SK-MEL-5 (cell line): Measurements from ENCODE around the gene WFDC6. TPM values are rescaled to one million over a fixed set of nuclear protein-coding genes. Genes with fewer than 3 reads are reported as not detected.

Experiments
- DNase-seq: peaks from one replicate; pipeline ENCODE4 v3.0.0-alpha.2; 2016; ENCODE audit warnings: low read depth, low spot score
- in situ Hi-C: cut with HindIII; loops from 2 replicates; pipeline ENCODE4 v1.10.0; 2016; ENCODE audit warnings: low sequenced_read_pairs, high pct_unique_total_duplicates, low pct_unique_long_range_greater_than_20kb
- small RNA-seq, 2 experiments: library from RNA; depleted of rRNA; stranded (forward); fragments of <200 nt; gene quantifications; one replicate each; pipeline ENCODE3, GENCODE V24; 2014
- total RNA-seq: library from RNA; depleted of rRNA; stranded (reverse); fragments of >200 nt; shearing (Covaris generic); gene quantifications from 2 replicates; pipeline ENCODE4 v1.2.3, GENCODE V29; 2014; rRNA removed

Gene WFDC6
- total RNA-seq, 1 experiment from 2014 or later: not detected

DNA sequence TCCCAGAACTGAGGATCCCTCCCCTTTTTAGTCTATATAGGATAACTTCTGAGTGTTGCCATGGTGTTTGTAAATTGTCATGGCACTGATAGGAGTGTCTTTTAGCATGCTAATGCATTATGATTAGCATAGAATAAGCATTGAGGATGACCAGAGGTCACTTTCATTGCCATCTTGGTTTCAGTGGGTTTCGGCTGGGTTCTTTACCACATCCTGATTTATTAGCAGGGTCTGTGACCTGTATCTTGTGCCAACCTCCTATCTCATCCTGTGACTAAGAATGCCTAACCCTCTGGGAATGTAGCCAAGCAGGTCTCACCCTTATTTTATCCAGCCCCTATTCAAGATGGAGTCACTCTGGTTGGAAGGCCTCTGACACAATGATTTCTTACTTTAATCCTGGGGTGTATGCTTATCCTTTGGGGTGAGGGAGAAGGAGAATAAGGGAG lies 50.2 kb downstream of the WFDC6 start:
- in situ Hi-C loops: no loop called here
- DNase-seq: no peak

DNA sequence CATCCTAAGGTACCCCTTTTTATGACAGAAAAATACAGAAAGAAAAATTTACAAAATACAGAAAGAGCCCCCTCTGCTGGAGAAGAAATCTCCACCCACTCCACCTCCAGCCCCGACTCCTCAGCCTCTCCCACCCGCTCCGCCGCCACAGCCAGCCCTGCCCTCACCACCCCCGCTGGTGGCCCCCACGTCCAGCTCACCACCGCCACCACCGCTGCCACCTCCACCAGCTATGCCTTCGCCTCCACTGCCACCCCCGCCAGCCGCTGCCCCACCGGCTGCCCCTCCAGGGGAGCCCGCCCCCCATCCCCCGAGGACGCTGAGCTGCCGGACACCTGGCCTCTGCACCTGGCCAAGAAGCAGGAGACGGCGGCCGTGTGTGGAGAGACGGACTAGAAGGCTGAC lies 52.0 kb downstream of the WFDC6 start:
- DNase-seq: peak; percentile 22
- in situ Hi-C loops: no loop called here

DNA sequence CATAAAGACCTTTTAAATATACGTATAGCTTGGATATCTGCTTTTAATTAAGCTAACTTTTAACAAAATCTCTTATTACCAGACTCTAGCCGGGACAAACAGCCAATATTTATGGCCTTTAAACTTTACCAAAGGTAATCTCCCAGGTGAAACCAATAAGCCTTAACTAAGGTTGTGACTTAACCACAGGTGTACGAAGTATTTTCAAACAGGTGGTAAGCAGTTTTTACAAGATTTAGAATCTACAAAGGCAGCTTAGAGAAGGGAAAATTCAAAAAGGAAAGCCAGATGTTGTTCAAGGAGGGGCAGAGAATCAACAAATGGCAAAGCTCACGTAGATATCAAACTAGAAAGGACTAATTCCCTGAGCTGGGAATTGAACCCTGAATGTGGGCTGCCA lies 53.9 kb downstream of the WFDC6 start:
- in situ Hi-C loops: no loop called here
- DNase-seq: no peak

DNA sequence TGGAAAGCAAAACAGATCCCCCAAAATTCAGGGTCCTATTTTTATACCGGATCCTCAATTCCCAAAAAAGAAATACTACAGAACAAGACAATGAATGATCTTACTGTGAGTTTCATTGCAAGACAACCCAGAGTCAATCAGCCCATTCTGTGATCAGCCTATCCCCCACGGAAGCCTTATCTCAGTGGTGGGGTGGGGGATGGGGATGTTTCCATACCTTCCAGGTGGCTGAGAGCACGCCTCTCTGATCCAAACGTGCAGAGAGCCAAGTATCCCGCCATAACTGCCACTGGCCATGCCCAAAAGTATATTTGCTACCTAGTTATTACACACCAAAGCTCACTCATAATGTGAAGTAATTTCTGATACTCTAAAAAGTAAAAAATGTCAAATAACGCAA lies 54.6 kb downstream of the WFDC6 start:
- DNase-seq: no peak
- in situ Hi-C loops: no loop called here

Small RNA genes within 50 kb of the gene (small RNA-seq; reads per million reads assigned to genes)
- gene AL031663.1 (0 reads per million in 2 experiments), gene HSPD1P21 (0 reads per million in 2 experiments), gene RNA5SP485 (0.02 to 0.24 reads per million in 2 experiments)

Other genes with a start within 250 kb of the WFDC6 start
- not detected in 2 replicates for gene RBPJL, start 232.6 kb downstream of the WFDC6 start, total RNA-seq
- gene MATN4, start 231.2 kb downstream of the WFDC6 start, total RNA-seq: 0.42 and 0.59 TPM in 2 replicates
- 16.1 and 17.5 TPM in 2 replicates for gene SDC4, start 191.1 kb downstream of the WFDC6 start, total RNA-seq
- 23.6 and 31.0 TPM in 2 replicates for gene SYS1, start 176.3 kb downstream of the WFDC6 start, total RNA-seq
- not detected in 2 replicates for gene TP53TG5, start 161.2 kb downstream of the WFDC6 start, total RNA-seq
- 0.77 and 1.5 TPM in 2 replicates for gene DBNDD2, start 131.2 kb downstream of the WFDC6 start, total RNA-seq
- 179 and 191 TPM in 2 replicates for gene PIGT, start 123.3 kb downstream of the WFDC6 start, total RNA-seq
- not detected in 2 replicates for gene WFDC2, start 69.7 kb downstream of the WFDC6 start, total RNA-seq
- gene SPINT3, start 23.9 kb downstream of the WFDC6 start, total RNA-seq: not detected in 2 replicates
- not detected in 2 replicates for gene EPPIN, start 7.9 kb upstream of the WFDC6 start, total RNA-seq
- not detected in 2 replicates for gene WFDC8, start 39.8 kb upstream of the WFDC6 start, total RNA-seq
- not detected in 2 replicates for gene WFDC10A, start 90.3 kb upstream of the WFDC6 start, total RNA-seq
- not detected in 2 replicates for gene WFDC9, start 91.8 kb upstream of the WFDC6 start, total RNA-seq
- not detected in 2 replicates for gene WFDC11, start 130.8 kb upstream of the WFDC6 start, total RNA-seq
- gene WFDC13, start 162.6 kb upstream of the WFDC6 start, total RNA-seq: not detected in 2 replicates
- gene WFDC10B, start 165.5 kb upstream of the WFDC6 start, total RNA-seq: not detected in 2 replicates
- gene SPINT4, start 182.9 kb upstream of the WFDC6 start, total RNA-seq: not detected in 2 replicates